Metanephros (tissue), 2 donors: ENCODE measurements around the gene ARMC3. TPM values are rescaled to one million over a fixed set of nuclear protein-coding genes. Genes with fewer than 3 reads are reported as not detected.

ENCODE experiments used
- small RNA-seq: library from RNA; depleted of rRNA; stranded (forward); fragments of <200 nt; gene quantifications from one replicate; pipeline ENCODE3, GENCODE V24; 2014; ENCODE audit warnings: low replicate concordance
- total RNA-seq: library from RNA; depleted of rRNA; stranded (reverse); fragments of >200 nt; gene quantifications from one replicate; pipeline ENCODE4 v1.2.3, GENCODE V29; 2014

The ARMC3 gene, protein sequence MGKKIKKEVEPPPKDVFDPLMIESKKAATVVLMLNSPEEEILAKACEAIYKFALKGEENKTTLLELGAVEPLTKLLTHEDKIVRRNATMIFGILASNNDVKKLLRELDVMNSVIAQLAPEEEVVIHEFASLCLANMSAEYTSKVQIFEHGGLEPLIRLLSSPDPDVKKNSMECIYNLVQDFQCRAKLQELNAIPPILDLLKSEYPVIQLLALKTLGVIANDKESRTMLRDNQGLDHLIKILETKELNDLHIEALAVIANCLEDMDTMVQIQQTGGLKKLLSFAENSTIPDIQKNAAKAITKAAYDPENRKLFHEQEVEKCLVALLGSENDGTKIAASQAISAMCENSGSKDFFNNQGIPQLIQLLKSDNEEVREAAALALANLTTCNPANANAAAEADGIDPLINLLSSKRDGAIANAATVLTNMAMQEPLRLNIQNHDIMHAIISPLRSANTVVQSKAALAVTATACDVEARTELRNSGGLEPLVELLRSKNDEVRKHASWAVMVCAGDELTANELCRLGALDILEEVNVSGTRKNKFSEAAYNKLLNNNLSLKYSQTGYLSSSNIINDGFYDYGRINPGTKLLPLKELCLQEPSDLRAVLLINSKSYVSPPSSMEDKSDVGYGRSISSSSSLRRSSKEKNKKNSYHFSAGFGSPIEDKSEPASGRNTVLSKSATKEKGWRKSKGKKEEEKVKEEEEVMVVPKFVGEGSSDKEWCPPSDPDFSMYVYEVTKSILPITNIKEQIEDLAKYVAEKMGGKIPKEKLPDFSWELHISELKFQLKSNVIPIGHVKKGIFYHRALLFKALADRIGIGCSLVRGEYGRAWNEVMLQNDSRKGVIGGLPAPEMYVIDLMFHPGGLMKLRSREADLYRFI
- total RNA-seq = 5.5 TPM

DNA sequence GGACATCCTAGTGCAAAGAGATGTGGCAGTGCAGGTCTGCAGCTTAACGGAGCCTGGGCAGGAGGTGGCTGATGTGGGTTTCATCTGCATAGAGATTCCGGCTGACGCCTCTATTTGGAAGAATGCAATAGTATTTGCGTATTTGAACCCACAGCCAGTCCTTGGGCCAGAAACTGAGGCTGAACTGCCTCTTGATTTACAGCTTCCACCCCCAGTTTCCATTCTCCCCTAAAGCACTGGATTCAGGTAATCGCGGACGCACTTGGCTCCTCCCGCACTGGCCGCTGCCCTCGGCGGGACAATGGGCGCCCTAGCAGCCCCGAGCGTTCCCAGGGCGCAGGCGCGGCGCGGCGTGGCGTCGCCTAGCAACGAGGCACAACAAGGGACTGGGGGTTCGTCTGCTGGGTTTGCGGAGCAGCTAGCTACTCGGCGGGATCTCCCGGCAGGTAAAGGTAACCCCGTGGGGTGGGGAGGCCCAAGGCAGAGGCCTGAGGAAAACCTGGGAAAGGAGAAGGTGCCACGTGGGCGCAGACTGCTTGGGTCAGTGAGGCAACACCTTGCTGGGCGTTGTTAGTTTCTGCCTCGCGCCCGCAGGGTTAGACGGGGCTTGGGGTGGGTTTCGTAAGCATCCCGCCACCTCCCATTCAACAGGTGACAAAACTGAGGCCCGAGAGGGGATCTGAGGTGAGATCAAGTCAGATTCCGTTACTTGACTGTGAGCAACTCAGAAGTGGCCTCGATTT is at the start of gene ARMC3:
Gene ARMC3 (plus strand): TSS at position 393 of the 743 bp plus-strand sequence. CDS start 3,944 bp downstream, outside the sequence.

Small RNA genes lying within 50 kb of the gene (small RNA-seq; reads per million reads assigned to genes)
- gene RNA5SP304 = not detected

Other genes starting within 250 kb of the ARMC3 start
- 29.1 TPM for gene PIP4K2A, start 213.5 kb upstream of the ARMC3 start, total RNA-seq
- gene MSRB2, start 167.5 kb downstream of the ARMC3 start, total RNA-seq = 15.4 TPM